GM19035 (cell line): ENCODE measurements around the gene PGF.

ENCODE experiments used
- ATAC-seq: cut with Tn5 transposase; IDR thresholded peaks from one replicate; pipeline ENCODE4 v1.9.1; 2021; ENCODE audit not compliant: unreplicated experiment

Gene PGF

GRCh38 chr14:74979029-74979428 is 23.6 kb upstream of the PGF start:
- ATAC-seq = no peak

GRCh38 chr14:74978416-74978947 is 23.1 kb upstream of the PGF start:
- ATAC-seq = no peak

GRCh38 chr14:74977901-74978385 is 22.5 kb upstream of the PGF start:
- ATAC-seq = no peak

GRCh38 chr14:74977164-74977900 is 21.9 kb upstream of the PGF start:
- ATAC-seq = no peak

GRCh38 chr14:74976264-74977113 is 21.1 kb upstream of the PGF start:
- no peak for ATAC-seq

GRCh38 chr14:74975059-74975810 is 19.8 kb upstream of the PGF start:
- no peak for ATAC-seq

GRCh38 chr14:74974364-74975058 is 19.1 kb upstream of the PGF start:
- ATAC-seq = no peak

- ATAC-seq = no peak
Observed at GRCh38 chr14:74973905-74974363, 18.5 kb upstream of the PGF start.

- no peak for ATAC-seq
Observed at GRCh38 chr14:74973003-74973653, 17.7 kb upstream of the PGF start.

- ATAC-seq = no peak
Observed at GRCh38 chr14:74968811-74969210, 13.4 kb upstream of the PGF start.

GRCh38 chr14:74965486-74966153 is 10.2 kb upstream of the PGF start:
- no peak for ATAC-seq

- ATAC-seq = no peak
Observed at GRCh38 chr14:74964787-74965485, 9.5 kb upstream of the PGF start.

- ATAC-seq = no peak
Observed at GRCh38 chr14:74963705-74964271, 8.4 kb upstream of the PGF start.

- no peak for ATAC-seq
Observed at GRCh38 chr14:74963178-74963704, 7.8 kb upstream of the PGF start.

GRCh38 chr14:74962493-74962892 is 7.1 kb upstream of the PGF start:
- ATAC-seq = no peak

GRCh38 chr14:74962046-74962445 is 6.6 kb upstream of the PGF start:
- no peak for ATAC-seq

- ATAC-seq = no peak
Observed at GRCh38 chr14:74961238-74961911, 6.0 kb upstream of the PGF start.

GRCh38 chr14:74960736-74961135 is 5.3 kb upstream of the PGF start:
- no peak for ATAC-seq
